BJ (cell line): ENCODE data around the gene SLC30A3. TPM values are rescaled to one million over a fixed set of nuclear protein-coding genes. Genes with fewer than 3 reads are reported as not detected.
A peak's percentile ranks its signal among the peaks of the same experiment; 100 is the strongest.

Experiments used
- CTCF ChIA-PET: fragments of 350-600 bp; formaldehyde crosslinking; extraction: SDS; loops from one replicate; lab custom pipeline; 2021; ENCODE audit warnings: antibody characterized with exemption, inconsistent platforms; lab: Yijun Ruan, JAX
- POLR2A ChIA-PET: fragments of 300-600 bp; sonication (Branson Sonifier 250); formaldehyde crosslinking; extraction: SDS; loops from one replicate; lab custom pipeline; 2021; ENCODE audit warnings: antibody characterized with exemption; lab: Charles Lee
- DNase-seq: peaks from one replicate; pipeline ENCODE4 v3.0.0-alpha.2; 2011; ENCODE audit warnings: low read depth
- H3K27me3 ChIP-seq: 2 replicates; pipeline ENCODE4 v1.6.0; 2011; ENCODE audit warnings: low read length; ENCODE audit not compliant: control insufficient read depth, insufficient read depth
- H3K36me3 ChIP-seq: 2 replicates; pipeline ENCODE4 v1.5.1; 2011; ENCODE audit warnings: low read length; ENCODE audit not compliant: control insufficient read depth, insufficient read depth
- H3K4me3 ChIP-seq: 2 replicates; pipeline ENCODE4 v1.5.1; 2011; ENCODE audit warnings: low read depth, mild to moderate bottlenecking, control low read depth, low read length
- polyA plus RNA-seq: library from polyadenylated mRNA; depleted of rRNA; stranded (reverse); fragments of >200 nt; gene quantifications from 2 replicates; pipeline ENCODE4 v1.2.3, GENCODE V29; 2011
- TF ChIP-seq, protein P1 (sequence below): IDR thresholded peaks from 2 replicates; pipeline ENCODE4 v1.5.1; 2011; ENCODE audit warnings: low read depth, mild to moderate bottlenecking, control low read depth, inconsistent platforms, low read length, moderate library complexity; ENCODE audit not compliant: insufficient read depth

Gene SLC30A3
- polyA plus RNA-seq, 1 experiment = 0.10 TPM

DNA sequence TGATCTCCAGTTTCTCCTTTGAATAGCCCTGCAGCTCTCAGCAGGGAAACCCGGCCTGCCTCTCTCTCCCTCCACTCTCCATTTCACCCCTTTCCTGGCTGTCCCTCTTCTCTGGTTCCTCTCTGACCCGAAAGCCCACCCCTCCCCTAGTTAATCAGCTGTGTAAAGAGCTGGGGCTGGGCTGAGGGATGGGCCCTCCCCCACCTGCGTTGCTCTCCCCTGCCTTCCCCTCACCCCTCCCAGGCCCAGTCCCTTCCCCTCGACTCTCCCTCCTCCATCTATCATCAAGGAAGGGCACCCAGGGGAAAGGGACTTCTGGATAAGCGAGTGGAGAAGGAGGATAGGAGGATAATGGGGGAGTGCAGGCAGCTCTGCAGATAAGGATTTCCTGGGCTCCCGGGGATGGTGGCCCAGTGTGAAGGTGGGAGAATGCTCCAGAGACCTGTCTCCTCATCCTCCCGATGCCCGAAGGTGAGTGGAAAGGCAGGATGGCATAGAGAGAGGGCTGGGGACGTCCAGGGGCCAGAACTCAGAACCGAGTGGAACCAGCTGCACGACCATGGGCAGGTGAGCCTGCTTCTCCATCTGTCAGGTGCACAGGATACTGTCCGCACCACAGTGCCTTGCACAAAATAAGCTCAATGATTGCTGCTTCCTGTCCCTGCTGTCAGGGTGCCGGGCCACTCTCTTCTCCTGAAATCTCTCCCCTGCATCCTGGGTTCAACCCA lies 12.0 kb downstream of the SLC30A3 start:
- POLR2A ChIA-PET = no interaction called here
- TF ChIP-seq, protein P1, sequence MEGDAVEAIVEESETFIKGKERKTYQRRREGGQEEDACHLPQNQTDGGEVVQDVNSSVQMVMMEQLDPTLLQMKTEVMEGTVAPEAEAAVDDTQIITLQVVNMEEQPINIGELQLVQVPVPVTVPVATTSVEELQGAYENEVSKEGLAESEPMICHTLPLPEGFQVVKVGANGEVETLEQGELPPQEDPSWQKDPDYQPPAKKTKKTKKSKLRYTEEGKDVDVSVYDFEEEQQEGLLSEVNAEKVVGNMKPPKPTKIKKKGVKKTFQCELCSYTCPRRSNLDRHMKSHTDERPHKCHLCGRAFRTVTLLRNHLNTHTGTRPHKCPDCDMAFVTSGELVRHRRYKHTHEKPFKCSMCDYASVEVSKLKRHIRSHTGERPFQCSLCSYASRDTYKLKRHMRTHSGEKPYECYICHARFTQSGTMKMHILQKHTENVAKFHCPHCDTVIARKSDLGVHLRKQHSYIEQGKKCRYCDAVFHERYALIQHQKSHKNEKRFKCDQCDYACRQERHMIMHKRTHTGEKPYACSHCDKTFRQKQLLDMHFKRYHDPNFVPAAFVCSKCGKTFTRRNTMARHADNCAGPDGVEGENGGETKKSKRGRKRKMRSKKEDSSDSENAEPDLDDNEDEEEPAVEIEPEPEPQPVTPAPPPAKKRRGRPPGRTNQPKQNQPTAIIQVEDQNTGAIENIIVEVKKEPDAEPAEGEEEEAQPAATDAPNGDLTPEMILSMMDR = no peak
- Histone ChIP-seq H3K27me3 (peaks cover 13% of the 10 kb centered on the region), H3K36me3 (no peaks in the 10 kb centered on the region), H3K4me3 (no peak overlapping the region)
- DNase-seq = no peak
- CTCF ChIA-PET = interaction anchor here (1.0 to 4.3 kb wide), 5 partner anchors 9 to 52 kb away, joined by 3 to 24 read pairs (median 6); partner anchors contain the start of gene TRIM54

DNA sequence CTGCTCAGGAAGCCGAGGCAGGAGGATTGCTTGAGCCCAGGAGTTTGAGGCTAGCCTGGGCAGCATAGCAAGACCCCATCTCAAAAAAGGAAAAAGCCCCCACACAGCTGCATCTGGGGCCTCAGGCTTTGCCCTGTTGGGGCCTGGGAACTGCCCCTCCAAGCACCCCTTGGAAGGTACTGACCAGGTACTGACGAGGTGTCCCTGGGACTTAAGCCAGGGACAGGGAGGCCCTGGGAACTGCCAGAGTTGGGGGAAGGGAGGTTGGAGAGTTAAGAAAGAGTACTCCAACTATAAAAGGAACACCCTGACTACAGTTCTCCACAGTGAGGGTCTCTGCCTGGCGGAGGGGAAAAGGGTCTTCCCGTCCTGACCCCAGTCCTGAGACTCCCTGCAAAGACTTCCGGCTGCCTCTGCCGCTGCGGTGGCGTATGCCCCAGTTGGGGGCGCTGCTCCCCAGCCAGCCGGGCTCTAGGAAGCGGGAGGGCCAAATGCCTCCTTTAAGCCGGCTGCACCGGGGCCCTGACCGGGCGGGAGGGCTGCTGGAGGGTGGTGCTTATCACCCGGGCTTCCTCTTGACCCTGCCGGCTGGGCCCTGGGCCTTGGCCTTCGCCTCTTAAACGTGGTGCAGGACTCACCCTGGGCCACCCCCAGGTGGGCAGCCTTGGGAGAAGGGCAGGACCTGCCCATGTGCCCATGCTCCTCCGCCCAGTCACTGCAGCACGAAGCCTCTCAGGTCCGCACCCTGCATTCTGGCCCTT lies 12.8 kb downstream of the SLC30A3 start:
- POLR2A ChIA-PET = no interaction called here
- no peak overlapping the region for H3K4me3 ChIP-seq
- H3K36me3 ChIP-seq = no peaks in the 10 kb centered on the region
- TF ChIP-seq, protein P1 = peak; percentile 76
- CTCF ChIA-PET = interaction anchor here (0.8 to 4.3 kb wide), 9 partner anchors 9 to 53 kb away, joined by 3 to 24 read pairs (median 4); partner anchors contain the start of gene TRIM54
- H3K27me3 ChIP-seq = peaks cover 13% of the 10 kb centered on the region
- no peak for DNase-seq

GRCh38 chr2:27249159-27249890 lies 13.5 kb downstream of the SLC30A3 start:
- no peak for DNase-seq
- peaks cover 13% of the 10 kb centered on the region for H3K27me3 ChIP-seq
- TF ChIP-seq, protein P1 = no peak
- no peak overlapping the region for H3K4me3 ChIP-seq
- ChIA-PET CTCF (interaction anchor here (0.8 to 4.3 kb wide), 9 partner anchors 9 to 56 kb away, joined by 3 to 24 read pairs (median 4); partner anchors contain the start of gene TRIM54), POLR2A (no interaction called here)
- H3K36me3 ChIP-seq = 0 out of 2 replicates have a peak, but pooled peaks cover 1% of the 10 kb centered on the region

GRCh38 chr2:27247893-27248292 lies 15.0 kb downstream of the SLC30A3 start:
- ChIA-PET POLR2A (no interaction called here), CTCF (interaction anchor here (0.5 to 4.3 kb wide), 5 partner anchors 17 to 57 kb away, joined by 3 to 24 read pairs (median 4); partner anchors contain the start of gene TRIM54)
- no peak for DNase-seq
- peaks cover 3% of the 10 kb centered on the region; the same call in 1 of the 2 replicates for H3K36me3 ChIP-seq
- H3K4me3 ChIP-seq = no peak overlapping the region
- TF ChIP-seq, protein P1 = no peak
- peaks cover 13% of the 10 kb centered on the region for H3K27me3 ChIP-seq
